GM03348 (cell line): ENCODE measurements around the gene FNDC3B.

ENCODE experiments used
- DNase-seq: peaks from one replicate; pipeline ENCODE4 v3.0.0; 2012; ENCODE audit warnings: low spot score

Gene FNDC3B

GRCh38 chr3:172286548-172287148 lies 247.3 kb downstream of the FNDC3B start:
- DNase-seq, result no peak

- no peak for DNase-seq
These were observed 248.6 kb downstream of the FNDC3B start for GRCh38 chr3:172287937-172288477.

- DNase-seq, result no peak
These were observed 249.3 kb downstream of the FNDC3B start for GRCh38 chr3:172288651-172289050.

GRCh38 chr3:172289583-172289982 lies 250.2 kb downstream of the FNDC3B start:
- DNase-seq, result no peak

- DNase-seq, result no peak
These were observed 251.1 kb downstream of the FNDC3B start for GRCh38 chr3:172290457-172290856.

GRCh38 chr3:172291650-172292049 lies 252.3 kb downstream of the FNDC3B start:
- DNase-seq, result no peak

GRCh38 chr3:172292422-172292821 lies 253.0 kb downstream of the FNDC3B start:
- DNase-seq, result no peak

- no peak for DNase-seq
These were observed 253.7 kb downstream of the FNDC3B start for GRCh38 chr3:172293093-172293492.

- no peak for DNase-seq
These were observed 254.9 kb downstream of the FNDC3B start for GRCh38 chr3:172294223-172294806.

GRCh38 chr3:172296248-172296974 lies 257.0 kb downstream of the FNDC3B start:
- no peak for DNase-seq

GRCh38 chr3:172296975-172297332 lies 257.6 kb downstream of the FNDC3B start:
- no peak for DNase-seq

GRCh38 chr3:172298247-172298646 lies 258.9 kb downstream of the FNDC3B start:
- DNase-seq, result no peak

- no peak for DNase-seq
These were observed 260.8 kb downstream of the FNDC3B start for GRCh38 chr3:172300187-172300586.

GRCh38 chr3:172300862-172301261 lies 261.5 kb downstream of the FNDC3B start:
- no peak for DNase-seq

- no peak for DNase-seq
These were observed 262.8 kb downstream of the FNDC3B start for GRCh38 chr3:172302203-172302602.

GRCh38 chr3:172303181-172303580 lies 263.8 kb downstream of the FNDC3B start:
- DNase-seq, result peak; percentile 33

- no peak for DNase-seq
These were observed 264.7 kb downstream of the FNDC3B start for GRCh38 chr3:172303941-172304558.

GRCh38 chr3:172305552-172305951 lies 266.2 kb downstream of the FNDC3B start:
- DNase-seq, result peak; percentile 24

GRCh38 chr3:172305974-172306373 lies 266.6 kb downstream of the FNDC3B start:
- no peak for DNase-seq

- no peak for DNase-seq
These were observed 267.8 kb downstream of the FNDC3B start for GRCh38 chr3:172307141-172307560.

- no peak for DNase-seq
These were observed 269.7 kb downstream of the FNDC3B start for GRCh38 chr3:172309059-172309458.

GRCh38 chr3:172309741-172310427 lies 270.5 kb downstream of the FNDC3B start:
- DNase-seq, result no peak
